Measurements from ENCODE around the gene UTP14C. TPM values are rescaled to one million over a fixed set of nuclear protein-coding genes. Genes with fewer than 3 reads are reported as not detected.

UTP14C gene
- total and polyA plus RNA-seq, 2 of the 13 experiments (the other 11 are each of a cell fraction or from before 2014, with no cell fraction given), result 8.8 to 12.2 TPM

DNA sequence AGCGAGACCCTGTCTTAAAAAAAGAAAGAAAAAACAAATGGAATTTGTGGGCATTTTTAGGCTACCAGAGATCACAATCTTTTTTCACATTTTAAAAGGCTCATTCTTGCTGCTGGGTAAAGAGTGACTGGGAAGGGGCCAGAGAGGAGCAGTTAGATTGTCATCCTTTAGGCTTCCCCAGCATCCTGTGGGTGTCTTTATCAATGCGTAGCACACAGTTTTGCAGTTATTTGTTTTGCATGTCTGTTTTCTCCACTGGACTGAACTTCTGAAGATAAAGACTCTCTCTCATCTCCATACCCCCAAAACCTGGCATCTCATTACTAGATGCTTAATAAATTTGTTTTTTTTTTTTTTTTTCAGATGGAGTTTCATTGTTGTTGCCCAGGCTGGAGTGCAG lies 2.1 kb upstream of the UTP14C start:
- no peak for ATAC-seq
- FAIRE-seq, result no peak
- WGBS (ENCODE audit: low lambda C conversion rate), result 98% methylated on average over 2 of the region's 2 CpGs
- BruUV-seq (replicated peaks), result no TSS peak
- Histone ChIP-seq H3K27me3 (ENCODE audit: control insufficient read depth in 1 of 2, insufficient read depth in 2 of 2, low read length in 2 of 2) (no peaks in the 10 kb centered on the region), H3K4me3 (replicated peaks in 1 of 3; ENCODE audit: insufficient read depth in 1 of 3, low read depth in 2 of 3, low read length in 3 of 3) (no peak overlapping the region), H3K27ac (ENCODE audit: extremely low read length, insufficient read depth, low read length) (no peak overlapping the region), H3K4me1 (ENCODE audit: insufficient read depth, low read length) (peaks cover 37% of the 10 kb centered on the region), H3K4me2 (ENCODE audit: low read depth, low read length) (no peak overlapping the region), H3K79me2 (ENCODE audit: insufficient read depth, low read length) (peaks cover 16% of the 10 kb centered on the region), H3K9ac (ENCODE audit: insufficient read depth, low read depth, low read length) (no peak overlapping the region), H3K9me3 (ENCODE audit: low read length) (no peaks in the 10 kb centered on the region), H4K20me1 (ENCODE audit: insufficient read depth, low read length) (0 out of 2 replicates have a peak, but pooled peaks cover 5% of the 10 kb centered on the region), H3K36me3 (replicated peaks in 1 of 2; ENCODE audit: control insufficient read depth in 1 of 2, insufficient read depth in 2 of 2, low read length in 2 of 2) (peaks cover 7 to 35% of the 10 kb centered on the region in 2 experiments), H2AFZ (ENCODE audit: low read length) (no peak overlapping the region)
- POLR2A ChIA-PET, result no interaction called here
- CTCF ChIA-PET (ENCODE audit: low intra/inter-chr PET ratio, low total read pairs), result no interaction called here
- intact Hi-C loops (cut with micrococcal nuclease; ENCODE audit: unreplicated experiment), result no loop called here
- TF ChIP-seq ZMYM2 (CRISPR knock-in tag; IDR thresholded peaks at IDR 0.05) (no peak), CENPX (CRISPR knock-in tag; IDR thresholded peaks at IDR 0.05) (no peak), TIGD3 (CRISPR knock-in tag; IDR thresholded peaks at IDR 0.05; ENCODE audit: borderline replicate concordance) (no peak), YEATS4 (CRISPR knock-in tag; IDR thresholded peaks at IDR 0.05; ENCODE audit: borderline replicate concordance) (no peak), ZNF776 (CRISPR knock-in tag; IDR thresholded peaks at IDR 0.05) (no peak), ZNF337 (CRISPR knock-in tag; IDR thresholded peaks at IDR 0.05; ENCODE audit: borderline replicate concordance, low read depth) (no peak), SP140L (CRISPR knock-in tag; IDR thresholded peaks at IDR 0.05; ENCODE audit: borderline replicate concordance) (no peak), SMAD3 (CRISPR knock-in tag; IDR thresholded peaks at IDR 0.05) (no peak), YEATS2 (CRISPR knock-in tag; IDR thresholded peaks at IDR 0.05; ENCODE audit: borderline replicate concordance) (no peak), STAG1 (CRISPR knock-in tag; IDR thresholded peaks at IDR 0.05) (no peak), ZSCAN29 (CRISPR knock-in tag; conservative IDR thresholded peaks at IDR 0.05) (no peak)
- in situ Hi-C loops (cut with HindIII; ENCODE audit: extremely low pct_ligation_motif_present, low pct_unique_long_range_greater_than_20kb), result loop anchor here (25.0 kb wide), 1 partner anchor 440 kb away; the partner anchor contains the start of genes CKAP2 and VPS36
- DNase-seq (ENCODE audit: low spot score), result no peak
